Urinary bladder (tissue), 2 donors: Measurements from ENCODE around the gene ADCY3. TPM values are rescaled to one million over a fixed set of nuclear protein-coding genes. Genes with fewer than 3 reads are reported as not detected.

Experiments
- polyA plus RNA-seq: library from polyadenylated mRNA; stranded (reverse); fragments of 200-250 nt; gene quantifications from one replicate; pipeline ENCODE4 v1.2.3, GENCODE V29; 2013
- small RNA-seq: library from RNA; depleted of rRNA; stranded (forward); fragments of <200 nt; gene quantifications from one replicate; pipeline ENCODE3, GENCODE V24; 2014
- total RNA-seq: library from RNA; depleted of rRNA; stranded (reverse); fragments of >200 nt; gene quantifications from one replicate; pipeline ENCODE4 v1.2.3, GENCODE V29; 2014
- donor health status: healthy.

The ADCY3 gene
- total and polyA plus RNA-seq, 2 donors = 28.3 to 65.2 TPM

Small RNA genes lying within 50 kb of the gene (small RNA-seq; reads per million reads assigned to genes)
- gene AC013267.1 (not detected), gene RF00016 (not detected)

Other genes with a start within 250 kb of the ADCY3 start
- 25.3 TPM for gene PTRHD1, start 126.8 kb downstream of the ADCY3 start, total RNA-seq
- 17.1 TPM for gene PTRHD1, start 126.8 kb downstream of the ADCY3 start, polyA plus RNA-seq
- 13.4 TPM for gene CENPO, start 126.8 kb downstream of the ADCY3 start, total RNA-seq
- gene CENPO, start 126.8 kb downstream of the ADCY3 start, polyA plus RNA-seq = 2.4 TPM
- 13.3 TPM for gene DNAJC27, start 51.7 kb upstream of the ADCY3 start, total RNA-seq
- gene DNAJC27, start 51.7 kb upstream of the ADCY3 start, polyA plus RNA-seq = 6.3 TPM
- 3.8 TPM for gene EFR3B, start 121.8 kb upstream of the ADCY3 start, total RNA-seq
- 0.51 TPM for gene EFR3B, start 121.8 kb upstream of the ADCY3 start, polyA plus RNA-seq
- gene POMC, start 248.3 kb upstream of the ADCY3 start, total RNA-seq = 1.5 TPM
- 4.1 TPM for gene POMC, start 248.3 kb upstream of the ADCY3 start, polyA plus RNA-seq